ENCODE results near the gene NLGN1. TPM values are rescaled to one million over a fixed set of nuclear protein-coding genes. Genes with fewer than 3 reads are reported as not detected.

Gene NLGN1
- total and polyA plus RNA-seq, 9 of the 15 experiments (the other 6 are each of a cell fraction or from before 2014, with no cell fraction given), result under 0.01 to 0.01 TPM; not detected in 7

DNA sequence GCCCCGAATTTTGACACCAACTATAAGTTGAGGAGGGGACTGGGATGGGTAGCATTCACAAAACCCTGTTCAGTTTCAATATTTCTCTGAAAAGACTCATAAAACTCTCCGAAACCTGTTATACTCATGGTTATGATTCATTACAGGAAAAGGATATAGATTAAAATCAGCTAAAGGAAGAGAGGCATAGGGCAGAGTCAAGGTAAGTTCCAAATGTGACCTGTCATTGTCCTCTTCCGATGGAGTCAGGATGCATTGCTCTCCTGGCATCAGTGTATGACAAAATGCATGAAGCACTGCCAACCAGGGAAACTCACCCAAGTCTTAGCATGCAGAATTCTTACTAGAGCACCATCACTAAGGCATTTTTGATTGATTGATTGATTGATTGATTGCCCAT lies 936.6 kb downstream of the NLGN1 start:
- no peak overlapping the region for H2AFZ ChIP-seq (ENCODE audit: low read depth, low read length)
- ChIA-PET POLR2A (no interaction called here), CTCF (ENCODE audit: low intra/inter-chr PET ratio) (no interaction called here)
- 0% methylated on average over 3 of the region's 3 CpGs for WGBS (ENCODE audit: insufficient coverage, low coverage, missing lambda C conversion rate)
- H3K9me3 ChIP-seq (replicated peaks; ENCODE audit: control insufficient read depth, insufficient read depth, low read depth, low read length), result no peaks in the 10 kb centered on the region
- no peaks in the 10 kb centered on the region for H3K27me3 ChIP-seq (ENCODE audit: control insufficient read depth in 2 of 2, insufficient read depth in 2 of 2, low read length in 2 of 2)
- no peaks in the 10 kb centered on the region for H3K79me2 ChIP-seq (ENCODE audit: control insufficient read depth, insufficient read depth, low read length)
- DNase-seq (ENCODE audit: extremely low read depth in 1 of 4, low spot score in 3 of 4), result no peak
- no peak overlapping the region for H3K27ac ChIP-seq (ENCODE audit: extremely low read depth, low read depth, low read length)
- H3K9ac ChIP-seq (ENCODE audit: insufficient read depth in 1 of 2, low read depth in 2 of 2, low read length in 2 of 2), result no peak overlapping the region
- no TSS peak for BruUV-seq (replicated peaks)
- no peaks in the 10 kb centered on the region for H3K9me1 ChIP-seq (ENCODE audit: control insufficient read depth, insufficient read depth, low read length)
- no peaks in the 10 kb centered on the region for H3K36me3 ChIP-seq (ENCODE audit: control insufficient read depth, insufficient read depth, low read length)
- intact Hi-C loops (cut with micrococcal nuclease), result no loop called here
- no peaks in the 10 kb centered on the region for H4K20me1 ChIP-seq (replicated peaks; ENCODE audit: control insufficient read depth, insufficient read depth, low read length)
- ATAC-seq, result no peak
- no peaks in the 10 kb centered on the region for H3K4me1 ChIP-seq (replicated peaks in 1 of 2; ENCODE audit: control insufficient read depth in 2 of 2, insufficient read depth in 2 of 2, low read length in 2 of 2)
- no peak for TF ChIP-seq BACH1 (tag; IDR thresholded peaks at IDR 0.05)
- FAIRE-seq, result no peak
- H3K4me2 ChIP-seq (ENCODE audit: insufficient read depth, low read length), result no peak overlapping the region
- in situ Hi-C loops (cut with MboI), result no loop called here
- H3K4me3 ChIP-seq, result no peak overlapping the region

DNA sequence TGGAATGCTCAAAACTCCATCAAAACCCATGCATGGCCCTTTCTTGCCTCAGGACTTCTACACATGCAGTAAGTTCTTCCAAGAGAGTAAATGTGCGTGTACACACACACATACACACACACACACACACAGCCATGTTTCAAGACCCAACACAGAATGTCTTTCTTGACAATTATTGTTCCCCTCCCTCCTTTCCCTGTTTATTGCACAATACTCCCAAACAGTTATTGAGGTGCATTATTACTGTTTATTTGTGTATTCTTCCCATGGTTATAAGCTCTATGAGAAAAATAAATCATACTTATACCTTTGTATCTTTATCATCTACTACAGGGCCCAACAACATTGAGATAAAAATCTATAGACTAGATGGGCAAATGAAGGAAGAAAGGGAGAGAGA lies 937.8 kb downstream of the NLGN1 start:
- ATAC-seq, result no peak
- CTCF ChIA-PET (ENCODE audit: low intra/inter-chr PET ratio), result no interaction called here
- no TSS peak for BruUV-seq (replicated peaks)
- Histone ChIP-seq H3K27me3 (ENCODE audit: control insufficient read depth in 2 of 2, insufficient read depth in 2 of 2, low read length in 2 of 2) (no peaks in the 10 kb centered on the region), H3K9me1 (ENCODE audit: control insufficient read depth, insufficient read depth, low read length) (no peaks in the 10 kb centered on the region), H3K9me3 (replicated peaks; ENCODE audit: control insufficient read depth, insufficient read depth, low read depth, low read length) (no peaks in the 10 kb centered on the region), H3K4me2 (ENCODE audit: insufficient read depth, low read length) (no peak overlapping the region), H3K79me2 (ENCODE audit: control insufficient read depth, insufficient read depth, low read length) (no peaks in the 10 kb centered on the region), H3K36me3 (ENCODE audit: control insufficient read depth, insufficient read depth, low read length) (no peaks in the 10 kb centered on the region), H2AFZ (ENCODE audit: low read depth, low read length) (no peak overlapping the region), H3K9ac (ENCODE audit: insufficient read depth in 1 of 2, low read depth in 2 of 2, low read length in 2 of 2) (no peak overlapping the region), H3K4me1 (replicated peaks in 1 of 2; ENCODE audit: control insufficient read depth in 2 of 2, insufficient read depth in 2 of 2, low read length in 2 of 2) (no peaks in the 10 kb centered on the region), H4K20me1 (replicated peaks; ENCODE audit: control insufficient read depth, insufficient read depth, low read length) (no peaks in the 10 kb centered on the region), H3K27ac (ENCODE audit: extremely low read depth, low read depth, low read length) (no peak overlapping the region), H3K4me3 (no peak overlapping the region)
- intact Hi-C loops (cut with micrococcal nuclease) (no loop called here), in situ Hi-C loops (cut with MboI) (no loop called here)
- no peak for FAIRE-seq
- DNase-seq (ENCODE audit: extremely low read depth in 1 of 4, low spot score in 3 of 4), result no peak
- WGBS (ENCODE audit: insufficient coverage, low coverage, missing lambda C conversion rate), result 0% methylated on average over 1 of the region's 1 CpG
- POLR2A ChIA-PET, result no interaction called here
- TF ChIP-seq HNRNPUL1 (IDR thresholded peaks at IDR 0.05; ENCODE audit: low read length) (no peak), NBN (IDR thresholded peaks at IDR 0.05; ENCODE audit: low read depth) (no peak), ATF1 (CRISPR knock-in tag; IDR thresholded peaks at IDR 0.05) (no peak), ATF1 (tag; IDR thresholded peaks at IDR 0.05) (no peak), PHB2 (IDR thresholded peaks at IDR 0.05; ENCODE audit: low read depth) (no peak), ELF2 (CRISPR knock-in tag; IDR thresholded peaks at IDR 0.05) (no peak), ATF7 (IDR thresholded peaks at IDR 0.05) (no peak), CEBPB (tag; IDR thresholded peaks at IDR 0.05) (0 out of 2 replicates have a peak, but pooled peaks have one; percentile 11), CEBPG (CRISPR knock-in tag; IDR thresholded peaks at IDR 0.05) (no peak), CEBPG (tag; conservative IDR thresholded peaks at IDR 0.05 in 1 of 2, IDR thresholded peaks at IDR 0.05 in 1 of 2) (peak in 1 of 2 experiments; percentile 50; a peak in 1 of 4 replicates), ZBTB8A (IDR thresholded peaks at IDR 0.05; ENCODE audit: partially characterized antibody) (no peak), FOXA3 (CRISPR knock-in tag; conservative IDR thresholded peaks at IDR 0.05 in 1 of 2, IDR thresholded peaks at IDR 0.05 in 1 of 2) (no peak), NFATC3 (IDR thresholded peaks at IDR 0.05) (no peak), HLTF (IDR thresholded peaks at IDR 0.05) (no peak), CHD4 (IDR thresholded peaks at IDR 0.05; ENCODE audit: insufficient read depth, insufficient replicate concordance, low read depth, low read length, poor library complexity, severe bottlenecking) (no peak)
- TF ChIP-seq, protein P1, sequence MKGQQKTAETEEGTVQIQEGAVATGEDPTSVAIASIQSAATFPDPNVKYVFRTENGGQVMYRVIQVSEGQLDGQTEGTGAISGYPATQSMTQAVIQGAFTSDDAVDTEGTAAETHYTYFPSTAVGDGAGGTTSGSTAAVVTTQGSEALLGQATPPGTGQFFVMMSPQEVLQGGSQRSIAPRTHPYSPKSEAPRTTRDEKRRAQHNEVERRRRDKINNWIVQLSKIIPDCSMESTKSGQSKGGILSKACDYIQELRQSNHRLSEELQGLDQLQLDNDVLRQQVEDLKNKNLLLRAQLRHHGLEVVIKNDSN (CRISPR knock-in tag; IDR thresholded peaks at IDR 0.05), result no peak
- TF ChIP-seq, protein P2, sequence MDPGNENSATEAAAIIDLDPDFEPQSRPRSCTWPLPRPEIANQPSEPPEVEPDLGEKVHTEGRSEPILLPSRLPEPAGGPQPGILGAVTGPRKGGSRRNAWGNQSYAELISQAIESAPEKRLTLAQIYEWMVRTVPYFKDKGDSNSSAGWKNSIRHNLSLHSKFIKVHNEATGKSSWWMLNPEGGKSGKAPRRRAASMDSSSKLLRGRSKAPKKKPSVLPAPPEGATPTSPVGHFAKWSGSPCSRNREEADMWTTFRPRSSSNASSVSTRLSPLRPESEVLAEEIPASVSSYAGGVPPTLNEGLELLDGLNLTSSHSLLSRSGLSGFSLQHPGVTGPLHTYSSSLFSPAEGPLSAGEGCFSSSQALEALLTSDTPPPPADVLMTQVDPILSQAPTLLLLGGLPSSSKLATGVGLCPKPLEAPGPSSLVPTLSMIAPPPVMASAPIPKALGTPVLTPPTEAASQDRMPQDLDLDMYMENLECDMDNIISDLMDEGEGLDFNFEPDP (CRISPR knock-in tag; IDR thresholded peaks at IDR 0.05), result no peak
